Retinal pigment epithelial cell (primary cell): ENCODE data around the gene NTMT2.

Source experiments
- DNase-seq: peaks from one replicate; pipeline ENCODE4 v3.0.0-alpha.2; 2010; ENCODE audit warnings: low read depth
- H3K4me3 ChIP-seq: 2 replicates; pipeline ENCODE4 v1.5.1; 2011; ENCODE audit warnings: mild to moderate bottlenecking, low read length, control low read depth, moderate library complexity
- TF ChIP-seq, protein P1 (sequence below): conservative IDR thresholded peaks from 2 replicates; pipeline ENCODE4 v1.5.1; 2011; ENCODE audit warnings: low read depth, low read length, control low read depth, inconsistent platforms

Gene NTMT2

DNA sequence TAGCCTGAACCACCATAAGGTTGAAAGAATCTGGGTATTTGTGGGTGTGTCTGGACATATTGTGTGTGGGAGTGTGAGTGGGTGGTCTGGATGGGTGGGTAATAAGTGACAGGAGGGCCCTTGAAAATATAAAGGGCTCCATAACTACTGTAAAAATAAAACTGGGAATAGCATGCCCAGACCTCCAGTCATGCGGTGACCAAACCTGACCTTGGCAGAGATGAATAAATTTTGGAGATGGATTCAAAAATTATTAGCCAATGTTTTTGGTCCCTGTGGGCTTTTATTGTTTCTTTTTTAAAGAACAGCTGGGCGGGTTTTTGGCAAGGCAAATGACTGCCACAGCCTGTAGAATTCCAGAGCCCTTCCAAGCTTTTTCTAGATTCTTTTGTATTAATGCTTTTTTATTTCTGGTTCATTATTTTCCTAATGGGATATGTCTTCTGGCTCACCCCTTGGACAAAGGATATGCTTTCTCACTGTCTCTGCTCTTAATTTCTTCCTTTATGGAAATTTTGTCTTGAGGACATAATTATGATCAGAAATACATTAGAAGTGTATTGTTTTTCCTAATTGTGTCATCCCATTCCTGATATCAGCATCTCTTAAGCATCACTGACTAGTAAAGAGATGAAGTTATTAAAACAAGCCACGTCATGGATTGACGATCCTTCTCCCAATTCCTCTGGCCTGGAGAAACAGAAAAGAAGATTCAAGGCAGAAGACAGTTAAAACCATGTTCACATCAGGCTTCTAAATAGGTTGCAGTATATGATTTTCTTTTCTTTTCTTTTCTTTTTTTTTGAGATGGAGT is 69.5 kb downstream of the NTMT2 start:
- no peak for DNase-seq
- no peak overlapping the region for H3K4me3 ChIP-seq
- TF ChIP-seq, protein P1, sequence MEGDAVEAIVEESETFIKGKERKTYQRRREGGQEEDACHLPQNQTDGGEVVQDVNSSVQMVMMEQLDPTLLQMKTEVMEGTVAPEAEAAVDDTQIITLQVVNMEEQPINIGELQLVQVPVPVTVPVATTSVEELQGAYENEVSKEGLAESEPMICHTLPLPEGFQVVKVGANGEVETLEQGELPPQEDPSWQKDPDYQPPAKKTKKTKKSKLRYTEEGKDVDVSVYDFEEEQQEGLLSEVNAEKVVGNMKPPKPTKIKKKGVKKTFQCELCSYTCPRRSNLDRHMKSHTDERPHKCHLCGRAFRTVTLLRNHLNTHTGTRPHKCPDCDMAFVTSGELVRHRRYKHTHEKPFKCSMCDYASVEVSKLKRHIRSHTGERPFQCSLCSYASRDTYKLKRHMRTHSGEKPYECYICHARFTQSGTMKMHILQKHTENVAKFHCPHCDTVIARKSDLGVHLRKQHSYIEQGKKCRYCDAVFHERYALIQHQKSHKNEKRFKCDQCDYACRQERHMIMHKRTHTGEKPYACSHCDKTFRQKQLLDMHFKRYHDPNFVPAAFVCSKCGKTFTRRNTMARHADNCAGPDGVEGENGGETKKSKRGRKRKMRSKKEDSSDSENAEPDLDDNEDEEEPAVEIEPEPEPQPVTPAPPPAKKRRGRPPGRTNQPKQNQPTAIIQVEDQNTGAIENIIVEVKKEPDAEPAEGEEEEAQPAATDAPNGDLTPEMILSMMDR: no peak

DNA sequence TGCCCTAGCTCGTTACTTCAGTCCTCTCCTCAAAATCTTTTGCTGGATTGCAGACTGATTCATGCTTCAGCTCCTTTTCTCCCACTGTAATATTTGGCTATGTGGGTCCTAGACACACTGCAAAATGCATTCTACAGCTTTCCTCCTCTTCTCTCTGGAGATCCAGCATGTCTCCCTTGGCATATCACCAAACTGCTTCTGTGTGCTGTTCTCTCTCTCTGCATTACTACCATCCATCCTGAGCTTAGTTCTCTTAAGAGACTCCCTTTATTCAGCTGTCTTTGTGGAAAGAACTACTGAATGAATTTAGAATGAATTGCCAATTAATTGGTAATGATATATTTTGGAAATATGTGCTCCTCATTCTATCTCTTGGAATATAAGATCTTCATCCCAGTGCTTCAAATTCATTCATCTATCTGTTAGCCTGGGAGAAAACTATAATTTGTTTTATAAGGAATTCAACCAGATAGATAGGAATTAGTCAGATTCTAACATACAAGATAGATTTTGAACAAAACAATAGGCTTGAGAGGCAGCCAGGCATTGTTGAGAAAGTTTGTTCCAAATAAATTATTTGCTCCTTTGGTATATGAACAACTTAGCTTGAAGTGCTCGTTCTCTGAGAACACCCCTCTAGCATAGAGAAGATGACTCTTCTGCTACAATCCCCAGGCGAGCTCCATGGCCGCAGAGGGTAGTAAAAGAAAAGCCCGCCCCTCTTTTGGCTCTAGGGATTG is 71.9 kb downstream of the NTMT2 start:
- H3K4me3 ChIP-seq: no peak overlapping the region
- TF ChIP-seq, protein P1: no peak
- DNase-seq: no peak

DNA sequence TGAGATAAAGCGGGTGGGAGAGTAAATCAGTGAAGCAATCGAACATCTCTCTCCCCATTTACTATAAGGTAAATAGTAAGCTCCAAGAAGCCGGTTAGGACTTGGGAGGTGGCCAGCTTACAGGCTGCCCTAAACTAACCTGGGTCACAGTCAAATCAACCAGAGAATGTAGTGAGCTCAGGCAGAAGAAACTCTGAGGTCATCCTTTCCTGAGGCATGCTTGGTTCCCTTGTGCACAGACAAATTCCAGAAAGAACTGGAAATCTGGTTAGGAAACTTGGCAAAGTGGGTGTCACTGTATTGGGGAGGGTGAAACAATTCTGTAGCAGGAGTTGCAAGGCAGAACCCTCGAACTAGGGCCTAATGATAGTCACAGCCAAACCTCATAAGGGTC is 72.5 kb downstream of the NTMT2 start:
- TF ChIP-seq, protein P1: no peak
- DNase-seq: no peak
- H3K4me3 ChIP-seq: no peak overlapping the region
